H9 (cell line): ENCODE measurements around the gene SPNS3. TPM values are rescaled to one million over a fixed set of nuclear protein-coding genes. Genes with fewer than 3 reads are reported as not detected.

Source experiments
- DNase-seq: peaks from one replicate; pipeline ENCODE4 v3.0.0-alpha.2; 2017
- H2AFZ ChIP-seq: one replicate; pipeline ENCODE4 v1.6.1; 2013; ENCODE audit warnings: mild to moderate bottlenecking, low read length, control low read depth, moderate library complexity
- H2AK5ac ChIP-seq: 2 replicates; pipeline ENCODE4 v1.6.1; 2013; ENCODE audit warnings: low read length, control low read depth, mixed read lengths; ENCODE audit not compliant: insufficient read length
- H2BK120ac ChIP-seq: one replicate; pipeline ENCODE4 v1.6.1; 2013; ENCODE audit warnings: low read depth, mild to moderate bottlenecking, low read length, control low read depth, inconsistent platforms; ENCODE audit not compliant: poor library complexity, severe bottlenecking
- H2BK12ac ChIP-seq: 2 replicates; pipeline ENCODE4 v1.6.1; 2013; ENCODE audit warnings: low read length, control low read depth, mixed read lengths, low read depth; ENCODE audit not compliant: insufficient read length
- H2BK15ac ChIP-seq: 2 replicates; pipeline ENCODE4 v1.6.1; 2013; ENCODE audit warnings: low read depth, low read length, control low read depth
- H2BK20ac ChIP-seq: one replicate; pipeline ENCODE4 v1.6.1; 2013; ENCODE audit warnings: low read depth, mild to moderate bottlenecking, low read length, control low read depth, inconsistent platforms; ENCODE audit not compliant: poor library complexity, severe bottlenecking
- H2BK5ac ChIP-seq: 2 replicates; pipeline ENCODE4 v1.6.1; 2013; ENCODE audit warnings: low read length, control low read depth, mixed read lengths; ENCODE audit not compliant: insufficient read length
- H3K14ac ChIP-seq: 2 replicates; pipeline ENCODE4 v1.6.1; 2013; ENCODE audit warnings: low read length, control low read depth; ENCODE audit not compliant: insufficient read depth
- H3K18ac ChIP-seq: 2 replicates; pipeline ENCODE4 v1.6.1; 2013; ENCODE audit warnings: low read depth, mild to moderate bottlenecking, mixed read lengths, low read length, control low read depth; ENCODE audit not compliant: insufficient read length
- H3K23ac ChIP-seq: 2 replicates; pipeline ENCODE4 v1.6.1; 2013; ENCODE audit warnings: low read length, control low read depth, mixed read lengths, low read depth; ENCODE audit not compliant: insufficient read length
- H3K23me2 ChIP-seq: 2 replicates; pipeline ENCODE4 v1.6.1; 2013; ENCODE audit warnings: low read depth, mild to moderate bottlenecking, mixed read lengths, low read length, control low read depth; ENCODE audit not compliant: insufficient read length, poor library complexity, severe bottlenecking
- H3K27ac ChIP-seq: 2 replicates; pipeline ENCODE4 v1.5.1; 2013; ENCODE audit warnings: low read length, control low read depth, mixed read lengths, low read depth; ENCODE audit not compliant: insufficient read length
- H3K27me3 ChIP-seq: 2 replicates; pipeline ENCODE4 v1.6.1; 2013; ENCODE audit warnings: low read length, control low read depth, inconsistent platforms; ENCODE audit not compliant: insufficient read depth
- H3K4ac ChIP-seq: 2 replicates; pipeline ENCODE4 v1.6.1; 2013; ENCODE audit warnings: low read depth, mild to moderate bottlenecking, control low read depth, inconsistent platforms, low read length, moderate library complexity
- H3K4me1 ChIP-seq: 2 replicates; pipeline ENCODE4 v1.6.1; 2013; ENCODE audit warnings: low read length, control low read depth, inconsistent platforms; ENCODE audit not compliant: insufficient read depth
- H3K4me2 ChIP-seq: 2 replicates; pipeline ENCODE4 v1.6.1; 2013; ENCODE audit warnings: low read length, control low read depth, mixed read lengths; ENCODE audit not compliant: insufficient read length, insufficient read depth
- H3K56ac ChIP-seq: 2 replicates; pipeline ENCODE4 v1.6.1; 2013; ENCODE audit warnings: low read depth, mild to moderate bottlenecking, mixed read lengths, low read length, control low read depth; ENCODE audit not compliant: insufficient read length
- H3K79me1 ChIP-seq: 2 replicates; pipeline ENCODE4 v1.6.1; 2013; ENCODE audit warnings: low read depth, mild to moderate bottlenecking, moderate library complexity, low read length, control low read depth, inconsistent platforms; ENCODE audit not compliant: insufficient read depth, poor library complexity, severe bottlenecking
- H3K79me2 ChIP-seq: 2 replicates; pipeline ENCODE4 v1.6.1; 2013; ENCODE audit warnings: low read length, control low read depth, inconsistent platforms; ENCODE audit not compliant: insufficient read depth
- H3K9ac ChIP-seq: 2 replicates; pipeline ENCODE4 v1.6.1; 2013; ENCODE audit warnings: low read length, control low read depth, mixed read lengths; ENCODE audit not compliant: insufficient read length; ENCODE audit errors: extremely low read depth
- H3K9me3 ChIP-seq: one replicate; pipeline ENCODE4 v1.6.1; 2013; ENCODE audit warnings: low read depth, low read length, inconsistent platforms; ENCODE audit not compliant: control insufficient read depth
- H3T11ph ChIP-seq: one replicate; pipeline ENCODE4 v1.6.1; 2013; ENCODE audit warnings: mild to moderate bottlenecking, low read length, control low read depth, inconsistent platforms
- H4K20me1 ChIP-seq: one replicate; pipeline ENCODE4 v1.6.1; 2013; ENCODE audit not compliant: control insufficient read depth, insufficient read length, insufficient read depth
- H4K5ac ChIP-seq: 2 replicates; pipeline ENCODE4 v1.6.1; 2013; ENCODE audit warnings: low read depth, mild to moderate bottlenecking, mixed read lengths, low read length, control low read depth; ENCODE audit not compliant: insufficient read length
- H4K8ac ChIP-seq: replicated peaks from 2 replicates; pipeline ENCODE4 v1.6.1; 2013; ENCODE audit warnings: low read length, control low read depth, mixed read lengths, low read depth; ENCODE audit not compliant: insufficient read length
- H4K91ac ChIP-seq: 2 replicates; pipeline ENCODE4 v1.6.1; 2013; ENCODE audit warnings: low read depth, mild to moderate bottlenecking, moderate library complexity, mixed read lengths, low read length, control low read depth; ENCODE audit not compliant: insufficient read length
- H3K27ac Mint-ChIP-seq, 3 experiments: 2 replicates in 2 of 3; 3 replicates in 1 of 3; pipeline ENCODE4 v1.8.0; 2020 to 2021; ENCODE audit warnings: mixed read lengths in 3 of 3, mild to moderate bottlenecking in 1 of 3, moderate library complexity in 1 of 3
- H3K27me3 Mint-ChIP-seq: 2 replicates; pipeline ENCODE4 v1.8.0; 2021; ENCODE audit warnings: low read depth, mild to moderate bottlenecking, moderate library complexity, mixed read lengths
- H3K36me3 Mint-ChIP-seq, 3 experiments: 2 replicates in 2 of 3; 3 replicates in 1 of 3; pipeline ENCODE4 v1.8.0; 2020 to 2021; ENCODE audit warnings: low read depth in 3 of 3, mixed read lengths in 3 of 3; ENCODE audit not compliant: insufficient read depth in 1 of 3
- H3K4me1 Mint-ChIP-seq, 2 experiments: 2 replicates each; pipeline ENCODE4 v1.8.0; 2020; ENCODE audit warnings: mixed read lengths in 2 of 2
- H3K4me3 Mint-ChIP-seq, 2 experiments: 2 replicates in 1 of 2; 3 replicates in 1 of 2; pipeline ENCODE4 v1.8.0; 2020 to 2021; ENCODE audit warnings: mild to moderate bottlenecking in 2 of 2, mixed read lengths in 2 of 2, moderate library complexity in 1 of 2
- H3K9me3 Mint-ChIP-seq, 2 experiments: 2 replicates in 1 of 2; 3 replicates in 1 of 2; pipeline ENCODE4 v1.8.0; 2020; ENCODE audit warnings: mild to moderate bottlenecking in 2 of 2, mixed read lengths in 2 of 2, moderate library complexity in 1 of 2
- CTCF ChIP-seq: fragments of 200-600 bp; sonication (generic); conservative IDR thresholded peaks from 3 replicates; pipeline ENCODE4 v1.8.0; 2021; ENCODE audit warnings: antibody characterized with exemption, mild to moderate bottlenecking
- WGBS: extraction: QIAGEN DNeasy Blood & Tissue Kit; methylation state at CpG from one replicate; pipeline ENCODE4 v1.1.7; 2013; ENCODE audit warnings: missing lambda C conversion rate, low lambda C conversion rate, mixed read lengths; ENCODE audit not compliant: insufficient read length; ENCODE audit errors: extremely low coverage; 5-methylcytosine and 5-hydroxymethylcytosine counted together
- total RNA-seq: library from RNA; stranded (reverse); gene quantifications from 2 replicates; pipeline ENCODE4 v1.2.1, GENCODE V29; 2021

SPNS3 gene
- total RNA-seq, 1 experiment from 2014 or later: not detected

- Mint-ChIP-seq H3K4me3 (no peak overlapping the region), H3K4me1 (no peaks in the 10 kb centered on the region), H3K36me3 (no peaks in the 10 kb centered on the region), H3K27me3 (peaks cover 4% of the 10 kb centered on the region), H3K9me3 (no peaks in the 10 kb centered on the region; a peak in 1 of 5 replicates), H3K27ac (no peak overlapping the region)
- no peak overlapping the region for H4K91ac ChIP-seq
- no peak overlapping the region for H2BK5ac ChIP-seq
- H3K14ac ChIP-seq: no peak overlapping the region
- H3K23ac ChIP-seq: no peak overlapping the region
- H4K5ac ChIP-seq: no peak overlapping the region
- H3K23me2 ChIP-seq: no peaks in the 10 kb centered on the region
- TF ChIP-seq CTCF: no peak
- DNase-seq: no peak
- H3K56ac ChIP-seq: no peak overlapping the region
- H3K18ac ChIP-seq: no peak overlapping the region
- H4K8ac ChIP-seq: no peak overlapping the region
- H3K4me2 ChIP-seq: no peak overlapping the region
- no peak overlapping the region for H3K27ac ChIP-seq
- H4K20me1 ChIP-seq: no peaks in the 10 kb centered on the region
- H3K79me1 ChIP-seq: no peaks in the 10 kb centered on the region
- no peak overlapping the region for H2BK120ac ChIP-seq
- no peak overlapping the region for H2AK5ac ChIP-seq
- H3K9me3 ChIP-seq: no peaks in the 10 kb centered on the region
- no peak overlapping the region for H3T11ph ChIP-seq
- no peak overlapping the region for H3K9ac ChIP-seq
- H2BK20ac ChIP-seq: no peak overlapping the region
- H3K79me2 ChIP-seq: no peaks in the 10 kb centered on the region
- no peak overlapping the region for H2BK15ac ChIP-seq
- H3K4me1 ChIP-seq: no peaks in the 10 kb centered on the region
- no peaks in the 10 kb centered on the region for H3K27me3 ChIP-seq
- no peak overlapping the region for H3K4ac ChIP-seq
- no peak overlapping the region for H2BK12ac ChIP-seq
- no CpG with 5 or more reads among the region's 3 CpGs for WGBS
- H2AFZ ChIP-seq: no peak overlapping the region
These were observed 8.8 kb downstream of the SPNS3 start for GRCh38 chr17:4442582-4442981.
